Measurements from ENCODE around the gene KCNAB2.
A peak's percentile ranks its signal among the peaks of the same experiment; 100 is the strongest.

Gene KCNAB2

GRCh38 chr1:6025269-6026094, 20.2 kb upstream of the KCNAB2 start:
- no peak for TF ChIP-seq CTCF (IDR thresholded peaks at IDR 0.05; ENCODE audit: control extremely low read depth, extremely low read depth, low read depth, missing control alignments)
- CTCF ChIA-PET = interaction anchor here (0.9 to 1.8 kb wide), 5 partner anchors 9 to 34 kb away, joined by 3 to 10 read pairs (median 4); partner anchors contain the start of gene NPHP4
- no peak for DNase-seq (ENCODE audit: extremely low spot score)
- POLR2A ChIA-PET = interaction anchor here (0.6 to 3.6 kb wide), 2 partner anchors 32 to 168 kb away, joined by 3 to 15 read pairs; partner anchors contain the start of gene NPHP4

GRCh38 chr1:6026095-6026809, 19.4 kb upstream of the KCNAB2 start:
- ChIA-PET POLR2A (interaction anchor here (3.6 kb wide), 1 partner anchor 33 kb away, joined by 15 read pairs; the partner anchor contains the start of gene NPHP4), CTCF (interaction anchor here (0.9 to 1.7 kb wide), 2 partner anchors 8 to 35 kb away, joined by 4 to 10 read pairs; partner anchors contain the start of gene NPHP4)
- no peak for TF ChIP-seq CTCF (IDR thresholded peaks at IDR 0.05; ENCODE audit: control extremely low read depth, extremely low read depth, low read depth, missing control alignments)
- DNase-seq (ENCODE audit: extremely low spot score) = peak; percentile 90

- no peak for TF ChIP-seq CTCF (IDR thresholded peaks at IDR 0.05; ENCODE audit: control extremely low read depth, extremely low read depth, low read depth, missing control alignments)
- ChIA-PET CTCF (interaction anchor here (1.2 to 1.3 kb wide), 2 partner anchors 10 to 12 kb away, joined by 3 to 4 read pairs; no protein-coding TSS in a partner anchor), POLR2A (interaction anchor here (3.6 kb wide), 1 partner anchor 34 kb away, joined by 15 read pairs; the partner anchor contains the start of gene NPHP4)
- DNase-seq (ENCODE audit: extremely low spot score) = no peak
Observed at GRCh38 chr1:6027591-6027990, 18.1 kb upstream of the KCNAB2 start.

GRCh38 chr1:6028042-6028850, 17.4 kb upstream of the KCNAB2 start:
- peak; percentile 57 for DNase-seq (ENCODE audit: extremely low spot score)
- ChIA-PET POLR2A (no interaction called here), CTCF (interaction anchor here (1.2 to 1.3 kb wide), 2 partner anchors 9 to 12 kb away, joined by 3 to 4 read pairs; no protein-coding TSS in a partner anchor)
- no peak for TF ChIP-seq CTCF (IDR thresholded peaks at IDR 0.05; ENCODE audit: control extremely low read depth, extremely low read depth, low read depth, missing control alignments)

DNA sequence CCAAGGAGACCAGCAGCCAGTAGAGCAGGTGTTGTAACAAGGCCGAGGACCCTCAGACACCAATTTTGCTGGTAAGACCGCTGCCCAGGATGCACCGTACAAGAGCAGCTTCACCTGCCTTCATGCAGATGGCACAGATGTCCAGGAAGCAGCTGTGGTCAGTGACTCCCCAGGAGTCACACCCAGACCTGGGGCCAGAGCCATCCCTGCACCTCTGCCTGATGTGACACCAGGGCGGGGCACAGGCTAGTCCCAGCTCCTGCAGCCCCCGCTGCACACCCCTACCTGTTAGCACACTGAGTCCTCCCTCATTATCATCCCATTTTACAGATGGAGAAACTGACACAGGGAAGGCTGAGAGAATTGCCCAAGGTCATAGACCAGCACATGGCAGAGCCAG, 16.3 kb upstream of the KCNAB2 start:
- ChIA-PET CTCF (interaction anchor here (1.6 kb wide), 1 partner anchor 24 kb away, joined by 4 read pairs; no protein-coding TSS in a partner anchor), POLR2A (interaction anchor here (0.7 kb wide), 1 partner anchor 114 kb away, joined by 10 read pairs; no protein-coding TSS in a partner anchor)
- no peak for TF ChIP-seq CTCF (IDR thresholded peaks at IDR 0.05; ENCODE audit: control extremely low read depth, extremely low read depth, low read depth, missing control alignments)
- DNase-seq (ENCODE audit: extremely low spot score) = no peak
